Measurements from ENCODE around the gene ZNF436. TPM values are rescaled to one million over a fixed set of nuclear protein-coding genes. Genes with fewer than 3 reads are reported as not detected.
A peak's percentile ranks its signal among the peaks of the same experiment; 100 is the strongest.

The ZNF436 gene
- total and polyA plus RNA-seq, 9 of the 15 experiments (the other 6 are each of a cell fraction or from before 2014, with no cell fraction given), result 2.1 to 11.3 (median 6.8) TPM

- TF ChIP-seq NR2C2 (CRISPR knock-in tag; IDR thresholded peaks at IDR 0.05) (no peak), NR2C2 (tag; IDR thresholded peaks at IDR 0.05) (peak; percentile 34; the same call in 1 of the 2 replicates), SIRT6 (IDR thresholded peaks at IDR 0.05; ENCODE audit: low read depth, low read length) (no peak), ETV1 (tag; conservative IDR thresholded peaks at IDR 0.05; ENCODE audit: low read depth) (0 out of 2 replicates have a peak, but pooled peaks have one; percentile 17), SMARCE1 (IDR thresholded peaks at IDR 0.05) (peak; percentile 81), NR2C1 (IDR thresholded peaks at IDR 0.05) (no peak), NR2C1 (tag; IDR thresholded peaks at IDR 0.05) (0 out of 2 replicates have a peak, but pooled peaks have one; percentile 6), ETS1 (conservative IDR thresholded peaks at IDR 0.05; ENCODE audit: control insufficient read depth, low read depth, low read length) (no peak), DPF2 (IDR thresholded peaks at IDR 0.05) (peak; percentile 77; the same call in 1 of the 2 replicates), PKNOX1 (IDR thresholded peaks at IDR 0.05) (0 out of 2 replicates have a peak, but pooled peaks have one; percentile 7), ZNF133 (CRISPR knock-in tag; IDR thresholded peaks at IDR 0.05) (no peak), ERF (CRISPR knock-in tag; IDR thresholded peaks at IDR 0.05) (0 out of 2 replicates have a peak, but pooled peaks have one; percentile 16), SRSF7 (optimal IDR thresholded peaks at IDR 0.05; ENCODE audit: low read depth, low read length) (no peak), HIVEP1 (CRISPR knock-in tag; IDR thresholded peaks at IDR 0.05) (no peak), BCL6 (CRISPR knock-in tag; IDR thresholded peaks at IDR 0.05) (no peak), SMARCA4 (IDR thresholded peaks at IDR 0.05) (peak; percentile 80; the same call in 1 of the 2 replicates), ESRRA (IDR thresholded peaks at IDR 0.05; ENCODE audit: borderline replicate concordance, low read depth) (peak; percentile 60), SAP30 (IDR thresholded peaks at IDR 0.05; ENCODE audit: borderline replicate concordance, insufficient read depth, low read depth, low read length, poor library complexity, severe bottlenecking) (peak; percentile 40), CBX1 (IDR thresholded peaks at IDR 0.05; ENCODE audit: low read depth) (peak; percentile 16; the same call in 1 of the 2 replicates), PHF20 (IDR thresholded peaks at IDR 0.05; ENCODE audit: partially characterized antibody) (no peak), KDM1A (IDR thresholded peaks at IDR 0.05) (peak in 1 of 2 experiments; percentile 51; a peak in 2 of 4 replicates), E2F6 (IDR thresholded peaks at IDR 0.05; ENCODE audit: borderline replicate concordance in 1 of 2, extremely low read depth in 1 of 2, insufficient read depth in 1 of 2, insufficient read length in 1 of 2, low read depth in 1 of 2, low read length in 1 of 2, poor library complexity in 1 of 2, severe bottlenecking in 1 of 2) (peak; percentile 20 to 37), FOXA3 (CRISPR knock-in tag; conservative IDR thresholded peaks at IDR 0.05 in 1 of 2, IDR thresholded peaks at IDR 0.05 in 1 of 2) (peak; percentile 84 to 90; a peak in 3 of 4 replicates), ILK (tag; IDR thresholded peaks at IDR 0.05; ENCODE audit: borderline replicate concordance, low read depth) (no peak), ZNF121 (CRISPR knock-in tag; conservative IDR thresholded peaks at IDR 0.05) (0 out of 2 replicates have a peak, but pooled peaks have one; percentile 17), ZNF24 (IDR thresholded peaks at IDR 0.05) (0 out of 2 replicates have a peak, but pooled peaks have one; percentile 11)
These were observed 7.5 kb upstream of the ZNF436 start (continued) for GRCh38 chr1:23376890-23377811.
